HG03095 (cell line): ENCODE results near the gene ZBTB9.
"Not testable (repeated sequence)": the region's sequence is repeated elsewhere in the genome, so short reads cannot be mapped to it uniquely, and the experiment has no call there.

ENCODE experiments used
- ATAC-seq: cut with Tn5 transposase; IDR thresholded peaks from one replicate; pipeline ENCODE4 v1.9.1; 2021; ENCODE audit warnings: moderate library complexity; ENCODE audit not compliant: unreplicated experiment

Gene ZBTB9

DNA sequence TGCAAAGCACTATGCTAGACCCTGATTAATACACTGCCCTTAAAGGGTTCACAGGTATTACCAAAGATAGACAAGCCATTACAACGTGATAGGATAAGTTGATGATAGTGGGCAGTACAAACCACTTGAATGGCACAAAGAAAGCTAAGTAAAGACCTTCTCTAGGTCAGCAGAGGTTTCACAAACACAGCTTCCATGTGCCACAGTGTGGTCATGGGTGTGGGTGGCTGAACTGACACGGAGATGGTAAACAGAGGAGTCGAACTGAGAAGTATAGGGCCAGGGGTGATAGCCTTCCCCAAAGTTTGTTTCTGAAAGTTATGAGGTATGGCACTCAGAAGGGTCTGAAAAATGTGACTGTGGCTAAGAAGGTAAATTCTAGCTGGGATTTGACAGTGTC lies 4.3 kb downstream of the ZBTB9 start:
- ATAC-seq: no peak

DNA sequence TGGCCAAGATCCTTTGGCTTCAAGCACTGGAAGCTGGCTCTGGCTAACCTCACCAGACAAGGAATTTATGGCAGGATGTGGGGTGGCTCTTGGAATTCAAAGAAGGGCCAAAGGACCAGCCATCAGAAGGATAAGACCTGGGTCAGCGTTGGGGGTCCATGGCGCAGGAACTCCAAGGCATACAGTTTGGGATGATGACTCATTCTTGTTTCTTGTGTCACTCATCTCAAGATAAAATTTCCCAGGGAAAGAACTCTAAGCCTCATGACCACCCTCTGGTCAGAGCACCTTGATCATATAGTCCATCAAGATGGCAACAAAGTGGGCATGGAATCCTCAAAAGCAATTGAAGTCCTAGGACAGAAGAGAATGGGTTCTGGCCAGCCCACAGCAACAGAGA lies 4.8 kb downstream of the ZBTB9 start:
- ATAC-seq: no peak

DNA sequence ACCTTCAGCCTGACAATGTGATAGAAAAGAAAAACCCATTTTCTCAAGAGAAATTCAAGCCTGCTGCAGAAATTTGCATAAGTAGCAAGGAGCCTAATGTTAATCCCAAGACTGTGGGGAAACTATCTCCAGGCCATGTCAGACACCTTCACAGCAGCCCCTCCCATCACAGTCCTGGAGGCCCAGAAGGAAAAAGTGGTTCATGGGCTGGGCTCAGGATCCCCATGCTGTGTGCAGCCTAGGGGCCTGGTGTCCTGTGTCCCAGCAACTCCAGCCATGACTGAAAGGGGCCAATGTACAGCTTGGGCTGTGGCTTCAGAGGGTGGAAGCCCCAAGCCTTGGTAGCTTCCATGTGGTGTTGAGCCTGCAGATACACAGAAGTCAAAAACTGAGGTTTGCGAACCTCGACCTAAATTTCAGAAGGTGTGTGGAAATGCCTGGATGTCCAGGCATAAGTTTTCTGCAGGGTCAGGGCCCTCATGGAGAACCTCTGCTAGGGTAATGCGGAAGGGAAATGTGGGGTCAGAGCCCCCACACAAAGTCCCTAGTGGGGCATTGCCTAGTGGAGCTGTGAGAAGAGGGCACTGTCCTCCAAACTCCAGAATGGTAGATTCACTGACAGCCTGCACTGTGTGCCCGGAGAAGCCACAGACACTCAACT lies 11.8 kb downstream of the ZBTB9 start:
- no peak for ATAC-seq

DNA sequence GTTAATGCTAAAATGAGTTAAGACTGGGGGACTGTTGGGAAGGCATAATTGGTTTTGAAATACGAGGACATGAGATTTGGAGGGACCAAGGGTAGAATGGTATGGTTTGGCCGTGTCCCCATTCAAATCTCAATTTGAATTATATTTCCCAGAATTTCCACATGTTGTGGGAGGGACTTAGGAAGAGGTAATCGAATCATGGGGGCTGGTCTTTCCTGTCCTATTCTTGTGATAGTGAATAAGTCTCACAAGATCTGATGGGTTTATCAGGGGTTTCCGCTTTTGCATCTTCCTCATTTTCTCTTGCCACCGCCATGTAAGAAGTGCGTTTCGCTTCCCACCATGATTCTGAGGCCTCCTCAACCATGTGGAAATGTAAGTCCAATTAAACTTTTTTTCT lies 12.7 kb downstream of the ZBTB9 start:
- ATAC-seq: no peak

DNA sequence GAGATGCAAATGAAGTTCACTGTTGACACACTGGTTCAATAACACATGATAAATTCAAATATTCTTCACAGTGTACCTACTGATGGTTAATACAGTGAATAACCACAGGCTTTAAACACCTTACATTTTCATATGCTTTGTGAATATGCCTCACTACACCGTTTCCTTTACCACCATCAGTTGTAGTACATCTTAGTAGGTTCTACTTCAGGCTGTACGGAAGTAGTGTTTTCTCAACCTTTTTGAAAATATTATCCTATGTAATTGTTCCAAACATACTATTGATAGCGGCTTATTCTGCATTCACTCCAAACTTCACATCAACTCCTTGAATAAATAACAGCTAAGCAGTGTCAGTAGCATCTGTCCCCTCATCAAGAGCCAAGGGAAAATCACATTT lies 15.3 kb downstream of the ZBTB9 start:
- no peak for ATAC-seq

DNA sequence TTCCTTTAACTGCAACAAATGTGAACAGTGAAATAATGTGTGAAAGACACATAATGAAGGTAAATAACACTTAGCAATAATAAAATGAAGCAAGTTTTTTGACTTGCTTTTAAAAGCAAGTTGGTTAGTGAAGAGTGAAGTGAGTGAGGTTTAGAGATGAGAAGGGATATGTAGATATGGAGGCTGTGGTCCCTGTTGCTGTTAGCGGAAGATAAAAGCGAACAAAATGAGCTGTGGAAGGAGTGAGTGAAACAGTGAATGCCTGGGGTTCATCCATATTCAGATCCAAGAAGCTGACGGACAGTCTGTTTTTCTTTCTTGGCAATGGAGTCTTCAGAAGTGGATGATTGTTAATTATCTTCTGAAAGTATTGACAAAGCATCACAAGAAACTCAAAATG lies 23.5 kb downstream of the ZBTB9 start:
- no peak for ATAC-seq

DNA sequence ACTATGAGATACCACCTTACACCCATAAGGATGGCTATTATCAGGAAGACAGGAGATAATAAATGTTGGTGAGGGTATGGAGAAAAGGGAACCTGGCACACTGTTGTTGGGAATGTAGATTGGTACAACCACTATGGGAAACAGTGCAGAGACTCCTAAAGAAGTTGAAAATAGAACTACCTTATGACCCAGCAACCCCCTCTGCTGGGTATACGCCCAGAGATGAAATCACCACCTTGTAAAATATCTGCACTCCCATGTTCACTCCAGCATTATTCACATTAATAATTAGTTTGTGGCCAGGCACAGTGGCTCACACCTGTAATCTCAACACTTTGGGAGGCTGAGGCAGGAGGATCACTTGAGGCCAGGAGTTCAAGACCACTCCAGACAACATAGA lies 26.8 kb downstream of the ZBTB9 start:
- ATAC-seq: no peak

DNA sequence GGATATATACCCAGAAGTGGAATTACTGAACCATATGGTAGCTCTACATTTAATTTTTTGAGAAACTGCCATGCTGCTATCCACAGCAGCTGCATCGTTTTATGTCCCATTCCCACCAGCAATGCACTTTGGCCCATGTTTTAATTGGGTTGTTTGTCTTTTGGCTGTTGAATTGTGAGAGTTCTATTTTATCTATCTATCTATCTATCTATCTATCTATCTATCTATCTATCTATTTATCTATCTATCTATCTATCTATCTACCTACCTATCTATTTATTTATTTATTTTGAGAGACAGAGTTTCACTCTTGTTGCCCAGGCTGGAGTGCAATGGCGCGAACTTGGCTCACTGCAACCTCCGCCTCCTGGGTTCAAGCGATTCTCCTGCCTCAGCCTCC lies 28.2 kb downstream of the ZBTB9 start:
- ATAC-seq: not testable (repeated sequence)

DNA sequence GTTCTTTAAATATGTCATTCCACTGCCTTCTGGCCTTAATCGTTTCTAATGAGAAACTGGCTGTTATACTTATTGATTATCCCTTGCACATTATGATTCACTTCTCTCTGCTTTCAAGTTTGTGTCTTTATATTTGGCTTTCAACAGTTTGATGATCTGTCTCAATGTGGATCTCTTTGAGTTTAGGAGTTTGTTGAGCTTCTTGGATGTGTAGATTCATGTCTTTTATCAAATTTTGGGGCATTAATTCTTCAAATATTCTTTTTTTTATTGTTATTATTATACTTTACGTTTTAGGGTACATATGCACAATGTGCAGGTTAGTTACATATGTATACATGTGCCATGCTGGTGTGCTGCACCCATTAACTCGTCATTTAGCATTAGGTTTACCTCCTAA lies 29.3 kb downstream of the ZBTB9 start:
- no peak for ATAC-seq

DNA sequence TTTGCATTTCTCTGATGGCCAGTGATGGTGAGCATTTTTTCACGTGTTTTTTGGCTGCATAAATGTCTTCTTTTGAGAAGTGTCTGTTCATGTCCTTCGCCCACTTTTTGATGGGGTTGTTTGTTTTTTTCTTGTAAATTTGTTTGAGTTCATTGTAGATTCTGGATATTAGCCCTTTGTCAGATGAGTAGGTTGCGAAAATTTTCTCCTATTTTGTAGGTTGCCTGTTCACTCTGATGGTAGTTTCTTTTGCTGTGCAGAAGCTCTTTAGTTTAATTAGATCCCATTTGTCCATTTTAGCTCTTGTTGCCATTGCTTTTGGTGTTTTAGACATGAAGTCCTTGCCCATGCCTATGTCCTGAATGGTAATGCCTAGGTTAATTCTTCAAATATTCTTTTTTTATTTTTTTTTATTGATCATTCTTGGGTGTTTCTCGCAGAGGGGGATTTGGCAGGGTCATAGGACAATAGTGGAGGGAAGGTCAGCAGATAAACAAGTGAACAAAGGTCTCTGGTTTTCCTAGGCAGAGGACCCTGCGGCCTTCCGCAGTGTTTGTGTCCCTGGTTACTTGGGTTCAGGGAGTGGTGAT lies 30.4 kb downstream of the ZBTB9 start:
- not testable (repeated sequence) for ATAC-seq

DNA sequence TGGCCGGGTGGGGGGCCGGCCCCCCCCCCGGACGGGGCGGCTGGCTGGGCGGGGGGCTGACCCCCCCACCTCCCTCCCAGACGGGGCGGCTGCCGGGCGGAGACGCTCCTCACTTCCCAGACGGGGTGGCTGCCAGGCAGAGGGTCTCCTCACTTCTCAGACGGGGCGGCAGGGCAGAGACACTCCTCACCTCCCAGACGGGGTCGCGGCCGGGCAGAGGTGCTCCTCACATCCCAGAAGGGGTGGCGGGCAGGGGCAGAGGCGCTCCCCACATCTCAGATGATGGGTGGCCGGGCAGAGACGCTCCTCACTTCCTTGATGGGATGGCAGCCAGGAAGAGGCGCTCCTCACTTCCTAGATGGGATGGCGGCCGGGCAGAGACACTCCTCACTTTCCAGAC lies 31.3 kb downstream of the ZBTB9 start:
- ATAC-seq: not testable (repeated sequence)

DNA sequence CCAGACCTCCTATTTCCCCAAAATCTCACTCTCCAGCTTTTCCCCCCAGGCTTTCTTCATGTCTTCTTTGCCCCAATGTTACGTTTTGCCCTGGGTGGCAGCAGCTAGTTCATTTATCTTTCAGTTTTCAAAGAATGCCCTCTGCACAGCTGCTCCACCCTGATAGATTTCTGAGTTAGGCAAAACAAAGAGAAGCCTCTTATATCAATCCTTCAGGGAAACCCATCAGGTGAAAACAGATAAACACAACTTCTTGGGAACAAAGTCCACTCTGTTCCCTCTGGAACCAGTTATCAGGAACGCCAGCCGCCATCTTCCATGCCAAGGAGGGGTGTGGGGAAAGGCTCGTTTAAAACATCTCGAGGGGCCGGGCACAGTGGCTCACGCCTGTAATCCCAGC lies 34.0 kb downstream of the ZBTB9 start:
- ATAC-seq: no peak

DNA sequence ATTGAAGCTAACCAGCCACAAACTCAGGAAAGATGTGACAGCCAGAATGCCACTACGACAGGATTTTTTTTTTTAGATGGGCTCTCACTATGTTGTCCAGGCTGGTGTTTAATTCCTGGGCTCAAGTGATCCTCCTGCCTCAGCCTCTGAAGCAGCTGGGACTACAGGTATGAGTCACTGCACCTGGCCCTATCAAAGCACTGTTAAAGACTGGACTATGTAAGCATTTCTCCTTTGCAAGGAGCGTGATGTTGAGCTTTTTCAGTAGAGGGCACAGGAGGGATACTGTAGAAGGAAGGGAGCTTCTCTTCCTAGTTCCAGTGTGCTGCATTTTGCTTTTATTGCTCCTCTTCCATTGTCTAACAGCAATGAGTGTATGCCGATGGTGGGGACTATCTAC lies 35.8 kb downstream of the ZBTB9 start:
- no peak for ATAC-seq

DNA sequence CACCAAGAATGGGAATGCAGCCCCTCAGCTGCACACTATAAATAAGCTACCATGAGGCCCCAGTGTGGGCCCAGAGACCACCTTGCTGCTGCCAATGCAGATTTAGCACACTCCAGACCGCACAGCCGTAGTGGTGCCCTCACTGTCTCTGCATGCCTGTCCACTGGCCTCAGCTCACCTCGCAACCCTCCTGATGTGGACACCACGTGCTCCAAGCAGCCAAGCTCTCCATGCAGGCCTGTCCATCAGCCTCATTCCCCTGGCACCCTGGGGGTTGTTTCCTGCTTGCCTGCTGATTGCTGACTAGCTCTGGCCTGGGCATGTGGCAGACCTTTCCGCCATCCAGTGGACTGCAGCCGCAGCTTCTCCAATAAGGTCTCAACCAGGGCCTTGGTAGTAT lies 36.2 kb downstream of the ZBTB9 start:
- ATAC-seq: no peak

DNA sequence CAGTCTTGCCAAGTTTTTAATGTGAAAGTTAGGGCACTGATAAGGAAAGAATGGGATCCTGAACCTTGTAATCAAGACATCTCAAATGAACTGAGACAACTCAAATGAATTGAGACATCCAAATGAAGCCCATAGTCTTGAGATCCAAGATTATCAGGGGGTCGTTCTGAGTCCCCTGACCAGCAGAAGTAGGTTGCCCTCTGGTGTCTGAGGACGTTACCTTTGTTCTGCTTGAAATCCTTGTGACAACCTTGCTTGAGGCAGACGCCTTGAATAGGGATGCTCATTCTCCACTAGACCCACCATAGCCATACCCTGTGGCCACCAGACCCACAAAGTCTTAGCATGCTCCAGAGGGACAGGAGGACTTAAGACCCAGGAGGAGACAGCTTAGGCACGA lies 37.7 kb downstream of the ZBTB9 start:
- no peak for ATAC-seq

DNA sequence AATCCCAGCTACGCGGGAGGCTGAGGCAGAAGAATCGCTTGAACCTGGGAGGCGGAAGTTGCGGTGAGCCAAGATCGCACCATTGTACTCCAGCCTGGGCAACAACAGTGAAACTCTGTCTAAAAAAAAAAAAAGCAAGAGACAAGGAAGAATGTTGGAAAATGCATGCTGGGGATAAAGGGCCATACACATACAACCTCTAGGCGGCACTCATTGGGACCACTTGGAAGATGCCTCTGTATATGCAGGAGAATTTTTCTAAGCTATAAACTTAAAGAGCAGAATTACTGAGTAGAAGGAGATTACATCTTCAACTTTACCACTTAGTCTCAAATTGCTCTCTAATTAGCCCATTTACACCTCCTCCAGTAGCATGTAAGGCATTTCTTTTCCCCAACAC lies 42.8 kb downstream of the ZBTB9 start:
- no peak for ATAC-seq

DNA sequence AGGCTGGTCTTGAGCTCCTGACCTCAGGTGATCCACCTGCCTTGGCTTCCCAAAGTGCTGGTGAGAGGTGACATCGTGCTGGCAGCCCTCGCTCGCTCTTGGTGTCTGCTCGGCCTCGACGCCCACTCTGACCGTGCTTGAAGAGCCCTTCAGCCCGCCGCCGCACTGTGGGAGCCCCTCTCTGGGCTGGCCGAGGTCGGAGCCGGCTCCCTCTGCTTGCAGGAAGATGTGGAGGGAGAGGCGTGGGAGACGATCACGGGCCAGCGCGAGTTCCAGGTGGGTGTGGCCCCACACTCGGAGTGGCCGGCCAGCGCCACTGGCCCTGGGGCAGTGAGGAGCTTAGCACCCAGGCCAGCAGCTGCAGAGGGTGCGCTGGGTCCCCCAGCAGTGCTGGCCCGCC lies 48.1 kb downstream of the ZBTB9 start:
- no peak for ATAC-seq

DNA sequence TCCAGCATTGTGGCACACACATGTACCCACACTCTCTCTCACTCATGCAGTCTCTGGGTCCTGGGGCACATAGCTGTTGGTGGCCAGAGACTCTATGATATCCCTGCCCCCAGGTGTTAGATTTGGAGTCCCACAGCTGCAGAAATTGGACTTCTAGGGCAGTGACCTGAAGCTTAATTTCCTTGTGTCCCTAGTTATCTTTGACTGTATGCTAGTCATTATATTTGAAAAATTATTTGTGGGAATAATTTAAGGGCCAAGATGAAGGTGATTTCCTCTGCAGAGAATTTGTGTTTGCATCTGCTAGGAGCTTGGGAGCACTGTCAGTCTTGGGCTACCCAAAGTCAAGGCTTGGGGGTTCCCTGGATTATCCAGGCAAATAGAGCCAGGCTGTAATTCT lies 50.1 kb downstream of the ZBTB9 start:
- no peak for ATAC-seq

DNA sequence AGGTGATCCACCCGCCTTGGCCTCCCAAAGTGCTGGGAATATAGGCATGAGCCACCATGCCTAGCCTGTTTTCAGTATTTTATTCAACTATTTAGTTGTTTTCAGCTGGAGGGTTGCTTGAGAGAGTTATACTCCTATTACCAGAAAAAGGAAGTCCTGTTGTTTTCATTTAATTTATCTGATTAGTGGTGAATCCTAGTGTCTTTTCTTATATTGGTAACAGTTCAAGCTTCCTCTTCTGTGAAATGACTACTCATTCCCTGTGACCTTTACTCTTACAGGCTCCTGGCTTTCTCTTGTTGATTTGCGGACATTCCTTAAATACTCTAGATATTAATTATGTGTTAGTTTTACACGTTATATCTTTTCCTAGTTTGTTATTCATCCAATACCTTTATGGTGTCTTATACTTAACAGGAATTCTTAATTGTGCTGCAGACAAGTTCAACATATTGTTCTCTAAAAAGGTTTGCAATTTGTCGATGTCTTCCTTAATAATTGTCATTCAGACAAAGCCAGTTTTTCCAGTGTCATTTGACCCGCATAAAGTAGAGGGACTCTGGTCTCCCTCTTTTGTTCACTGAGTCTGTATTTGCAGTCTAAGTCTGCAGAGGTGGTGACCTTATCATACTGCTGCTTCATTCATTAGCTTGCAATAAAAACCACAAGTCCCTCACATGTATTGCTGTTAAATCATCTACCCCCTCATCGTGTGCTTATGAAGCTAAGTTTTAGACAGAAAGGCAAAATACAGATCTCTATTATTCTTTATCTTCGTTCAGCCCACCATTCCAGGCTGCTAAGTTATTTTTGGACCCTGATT lies 51.4 kb downstream of the ZBTB9 start:
- no peak for ATAC-seq
